Anterior cingulate cortex (tissue), 58 donors: Measurements from ENCODE around the gene CAMK2G.

Experiments used
- DNase-seq, 58 donors: peaks; one replicate each; lab custom pipeline; 2025; lab: John Stamatoyannopoulos, UW

CAMK2G gene

DNA sequence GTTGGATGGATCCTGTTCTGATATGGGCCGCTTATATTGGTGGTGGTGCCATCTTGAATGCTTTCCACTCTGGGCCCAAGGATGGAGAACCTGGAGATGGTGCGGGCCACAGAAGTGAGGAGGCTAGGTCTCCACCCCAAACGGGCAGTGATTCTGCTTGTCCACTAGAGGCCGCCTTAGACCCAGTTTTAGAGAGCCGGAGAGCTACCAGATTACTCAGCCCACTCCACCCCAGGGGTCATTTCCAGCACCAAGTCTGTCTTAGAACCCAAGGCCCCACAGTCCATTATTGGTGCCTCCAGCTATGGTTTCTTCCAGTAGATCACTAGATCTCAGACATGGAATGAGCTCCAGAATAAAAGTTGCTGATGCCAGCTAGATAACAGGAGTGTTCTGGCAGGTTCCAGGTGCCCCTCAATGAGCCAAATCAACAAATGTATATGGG lies 11.8 kb upstream of the CAMK2G start:
- peak in 48 of 58 donors; percentile 19 to 81 (median 50) for DNase-seq

GRCh38 chr10:73884017-73884416 lies 9.7 kb upstream of the CAMK2G start:
- no peak for DNase-seq

- DNase-seq = no peak
Observed at GRCh38 chr10:73881221-73881919, 7.0 kb upstream of the CAMK2G start.

GRCh38 chr10:73879296-73880173 lies 5.2 kb upstream of the CAMK2G start:
- peak in 47 of 58 donors; percentile 13 to 80 (median 50) for DNase-seq

GRCh38 chr10:73878365-73878764 lies 4.0 kb upstream of the CAMK2G start:
- no peak for DNase-seq

GRCh38 chr10:73877533-73878160 lies 3.3 kb upstream of the CAMK2G start:
- DNase-seq = no peak

GRCh38 chr10:73876971-73877370 lies 2.6 kb upstream of the CAMK2G start:
- DNase-seq = no peak

GRCh38 chr10:73876566-73876965 lies 2.2 kb upstream of the CAMK2G start:
- DNase-seq = no peak

- DNase-seq = no peak
Observed at GRCh38 chr10:73876157-73876556, 1.8 kb upstream of the CAMK2G start.

GRCh38 chr10:73875139-73875475 lies 752 bp upstream of the CAMK2G start:
- no peak for DNase-seq

GRCh38 chr10:73873838-73874215 lies 528 bp downstream of the CAMK2G start:
- DNase-seq = no peak

DNA sequence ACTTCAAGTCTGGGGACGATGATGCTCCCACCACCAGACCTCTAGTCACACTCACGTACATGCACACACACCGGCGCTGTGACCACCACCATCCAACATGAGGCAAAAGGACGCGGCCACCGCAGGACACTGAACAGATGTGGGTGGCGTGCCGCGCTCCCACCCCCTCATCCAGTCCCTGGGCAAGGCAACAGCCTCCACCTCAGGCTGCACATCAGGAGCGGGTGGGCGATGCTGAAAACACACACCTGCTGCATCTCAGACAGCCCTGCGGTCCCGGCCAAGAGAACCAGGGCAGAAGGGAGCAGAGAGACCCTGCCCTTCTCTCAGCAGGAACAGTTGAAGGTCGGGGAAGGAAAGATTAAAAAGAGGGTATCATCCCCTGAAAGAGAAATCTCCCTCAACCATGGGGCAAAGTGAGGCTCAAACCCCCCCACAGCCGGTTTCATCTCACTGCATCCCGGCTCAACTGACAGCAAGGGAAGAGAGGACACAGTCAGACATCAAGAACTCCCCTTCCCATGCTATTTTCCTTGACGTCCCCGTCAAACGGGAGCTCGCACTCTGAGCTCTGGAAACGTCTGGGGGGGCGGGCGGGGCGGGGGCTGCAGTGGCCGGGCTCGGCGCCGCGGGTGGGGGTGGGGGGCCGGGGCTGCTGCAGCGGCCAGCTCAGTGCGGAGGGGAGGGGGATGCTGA lies 1.1 kb downstream of the CAMK2G start:
- DNase-seq = no peak

GRCh38 chr10:73872190-73872710 lies 2.1 kb downstream of the CAMK2G start:
- DNase-seq = peak in 19 of 58 donors; percentile 20 to 77 (median 40)

DNA sequence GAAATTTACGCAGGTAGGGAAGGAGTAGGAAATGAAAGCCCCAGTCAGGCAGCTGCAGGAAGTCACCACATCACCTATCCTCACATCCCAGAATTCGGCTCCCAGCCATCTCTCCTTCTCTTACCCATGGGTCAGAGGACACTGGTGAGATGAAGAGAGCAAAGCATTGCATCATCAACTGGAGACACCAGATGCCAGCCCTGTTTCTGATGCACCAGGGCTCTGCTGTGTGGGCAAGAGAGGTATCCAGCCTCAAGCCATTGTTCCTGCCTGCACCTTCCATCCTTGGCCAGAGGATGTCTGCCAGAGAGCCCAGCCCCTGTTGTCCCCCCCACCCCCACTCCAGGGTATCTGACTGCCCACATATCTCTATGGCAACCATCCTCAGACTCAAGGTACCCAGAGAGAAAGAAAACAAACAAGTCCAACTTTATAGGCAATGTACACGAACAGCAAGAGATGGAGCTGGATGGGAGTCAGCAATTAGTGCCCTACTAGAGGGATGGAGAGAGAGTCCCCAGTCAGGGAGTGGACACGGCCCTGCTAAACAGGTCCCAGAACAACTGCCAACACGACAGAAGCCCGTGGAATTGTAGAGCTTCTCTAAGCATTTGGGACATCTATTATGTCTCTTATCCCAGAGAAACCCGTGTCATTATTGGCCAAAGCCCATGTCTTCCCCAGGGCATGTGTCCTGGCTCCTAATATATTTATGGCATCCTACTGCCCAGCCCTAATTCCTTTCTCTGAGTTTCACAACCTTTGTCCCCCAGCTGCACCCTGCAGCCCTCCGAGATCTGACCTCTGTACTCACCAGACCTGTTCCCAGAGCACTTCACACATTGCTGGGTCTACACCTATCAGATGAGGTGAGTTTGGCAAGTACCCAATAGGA lies 2.8 kb downstream of the CAMK2G start:
- DNase-seq = no peak

DNA sequence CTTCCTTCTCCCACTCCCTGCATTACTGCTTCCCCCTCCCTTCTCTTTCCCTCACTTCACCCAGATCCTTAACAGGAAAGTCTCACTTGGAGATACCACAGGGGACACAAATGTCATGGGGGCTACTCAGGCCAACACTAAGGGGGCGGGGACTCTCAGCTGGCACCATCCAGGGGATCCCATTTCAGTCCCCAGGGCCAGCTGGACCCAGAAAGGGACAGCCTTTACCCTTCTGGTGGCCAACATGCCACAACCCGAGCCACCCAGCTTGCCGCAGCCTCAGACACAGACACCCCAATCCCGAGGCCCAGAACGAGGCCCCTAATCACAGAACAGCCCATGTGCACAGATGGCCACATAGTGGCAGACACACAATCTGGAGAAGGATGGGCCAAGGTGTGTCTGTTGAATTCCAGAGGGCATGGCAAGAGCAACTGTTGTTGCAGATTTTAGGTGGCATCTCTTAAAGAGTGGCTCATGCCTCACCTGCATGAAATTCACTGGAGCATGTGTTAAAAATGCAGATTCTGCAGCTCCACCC lies 5.6 kb downstream of the CAMK2G start:
- DNase-seq = no peak

DNA sequence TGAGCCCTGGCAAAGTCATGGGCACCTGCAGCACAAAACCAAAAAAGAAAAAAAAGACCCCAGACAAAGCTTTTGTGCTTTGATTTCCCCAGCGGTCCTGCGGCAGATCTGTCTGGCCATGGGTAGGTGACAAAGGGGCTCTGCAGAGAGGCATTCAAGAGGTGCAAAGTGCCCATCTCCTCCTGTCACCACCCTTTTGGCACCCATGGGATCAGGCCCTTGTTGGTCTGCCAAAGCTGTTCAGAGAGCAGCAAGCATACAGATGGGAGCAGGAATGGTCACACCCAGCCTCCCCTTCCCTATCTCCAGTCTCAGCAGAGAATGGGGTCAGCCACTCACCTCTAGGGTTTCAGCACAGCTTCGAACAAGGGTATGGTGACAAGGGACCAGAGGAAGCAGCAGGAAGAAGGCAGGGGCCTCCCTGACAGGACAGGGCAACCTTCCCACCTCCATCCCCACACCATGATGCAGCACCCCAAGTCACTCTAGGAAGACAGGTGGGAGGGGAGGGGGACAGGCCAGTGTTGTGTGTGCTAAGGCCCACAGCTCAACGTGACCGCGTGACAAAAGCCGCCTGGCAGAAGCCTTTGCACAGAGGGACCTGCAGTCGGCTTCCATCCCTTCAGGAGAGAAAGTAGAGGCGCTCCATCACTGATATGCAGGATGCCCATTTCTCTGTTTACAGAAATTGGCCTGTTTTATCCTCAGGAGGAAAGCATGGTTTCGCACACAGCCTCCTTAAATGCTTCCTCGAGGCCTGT lies 6.3 kb downstream of the CAMK2G start:
- no peak for DNase-seq

DNA sequence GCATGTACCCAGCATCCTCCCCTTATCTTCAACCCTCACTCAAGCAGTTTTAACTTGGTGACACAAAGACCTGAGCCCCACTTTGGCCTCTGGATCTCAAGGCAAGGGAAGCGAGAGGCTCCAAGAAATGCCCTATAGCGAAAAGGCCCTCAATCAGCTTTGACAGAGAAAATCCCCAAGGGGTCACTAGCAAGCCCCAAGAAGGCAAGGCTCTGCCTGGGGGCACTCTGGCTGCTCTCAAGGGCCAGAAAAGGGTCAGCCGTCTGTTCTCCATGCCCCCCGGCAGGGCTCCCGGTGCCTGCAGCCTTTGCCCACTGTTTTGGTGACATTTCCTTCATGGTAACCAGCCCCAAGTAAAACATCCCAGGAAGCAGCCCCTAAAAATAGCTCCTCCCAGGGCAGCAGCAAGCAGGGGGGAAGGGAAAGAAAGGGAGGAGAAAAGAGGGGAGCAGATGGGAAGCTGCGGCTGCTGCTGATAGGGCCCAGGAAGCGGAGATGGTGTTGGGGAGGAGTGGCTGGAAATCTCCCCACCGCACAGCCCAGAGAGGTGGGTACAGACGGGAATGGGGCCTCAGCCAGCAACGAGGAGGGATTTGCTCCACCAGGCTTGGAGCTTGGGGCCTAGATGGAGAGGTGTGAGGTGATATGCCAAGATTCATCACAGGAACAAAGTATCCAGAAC lies 7.1 kb downstream of the CAMK2G start:
- DNase-seq = peak in 28 of 58 donors; percentile 18 to 76 (median 44)

GRCh38 chr10:73866621-73867020 lies 7.7 kb downstream of the CAMK2G start:
- no peak for DNase-seq
